ENCODE measurements around the gene CACNB4.

The CACNB4 gene

DNA sequence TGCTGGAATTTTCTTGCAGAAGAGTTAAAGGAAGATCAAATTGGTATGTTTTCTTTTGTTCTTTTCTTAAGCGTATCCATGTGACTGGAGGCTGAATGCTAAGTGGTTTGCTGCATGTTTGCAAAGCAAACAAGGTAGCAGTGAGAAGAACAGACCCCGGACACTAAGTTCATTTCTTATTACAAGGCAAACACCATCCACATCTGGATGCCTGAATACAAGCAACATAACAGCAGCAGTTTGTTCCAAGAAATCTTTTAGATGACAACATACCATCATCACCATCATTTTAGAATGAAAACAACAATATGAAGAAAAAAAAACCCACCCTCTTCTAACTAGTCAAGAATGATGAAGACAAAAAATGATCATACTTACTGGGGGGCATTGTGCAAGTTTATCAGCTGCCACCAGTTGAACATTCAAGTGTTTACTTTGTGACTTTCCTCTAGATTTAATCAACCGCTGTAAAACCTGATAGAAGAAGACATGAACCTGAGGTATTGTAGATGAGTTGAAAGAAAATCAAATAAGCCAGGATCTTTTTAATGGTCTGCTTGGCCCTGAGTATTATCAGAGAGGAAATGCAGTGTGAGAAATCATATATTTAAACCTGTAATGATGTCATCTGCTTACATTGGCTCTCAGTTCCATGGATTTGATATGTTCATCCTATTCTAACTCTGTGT lies 245.6 kb downstream of the CACNB4 start:
- H3K4me3 ChIP-seq (ENCODE audit: low read length), result no peak overlapping the region
- TF ChIP-seq, protein P1, sequence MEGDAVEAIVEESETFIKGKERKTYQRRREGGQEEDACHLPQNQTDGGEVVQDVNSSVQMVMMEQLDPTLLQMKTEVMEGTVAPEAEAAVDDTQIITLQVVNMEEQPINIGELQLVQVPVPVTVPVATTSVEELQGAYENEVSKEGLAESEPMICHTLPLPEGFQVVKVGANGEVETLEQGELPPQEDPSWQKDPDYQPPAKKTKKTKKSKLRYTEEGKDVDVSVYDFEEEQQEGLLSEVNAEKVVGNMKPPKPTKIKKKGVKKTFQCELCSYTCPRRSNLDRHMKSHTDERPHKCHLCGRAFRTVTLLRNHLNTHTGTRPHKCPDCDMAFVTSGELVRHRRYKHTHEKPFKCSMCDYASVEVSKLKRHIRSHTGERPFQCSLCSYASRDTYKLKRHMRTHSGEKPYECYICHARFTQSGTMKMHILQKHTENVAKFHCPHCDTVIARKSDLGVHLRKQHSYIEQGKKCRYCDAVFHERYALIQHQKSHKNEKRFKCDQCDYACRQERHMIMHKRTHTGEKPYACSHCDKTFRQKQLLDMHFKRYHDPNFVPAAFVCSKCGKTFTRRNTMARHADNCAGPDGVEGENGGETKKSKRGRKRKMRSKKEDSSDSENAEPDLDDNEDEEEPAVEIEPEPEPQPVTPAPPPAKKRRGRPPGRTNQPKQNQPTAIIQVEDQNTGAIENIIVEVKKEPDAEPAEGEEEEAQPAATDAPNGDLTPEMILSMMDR (conservative IDR thresholded peaks at IDR 0.05; ENCODE audit: low read length), result no peak
- DNase-seq (ENCODE audit: low read depth), result no peak

DNA sequence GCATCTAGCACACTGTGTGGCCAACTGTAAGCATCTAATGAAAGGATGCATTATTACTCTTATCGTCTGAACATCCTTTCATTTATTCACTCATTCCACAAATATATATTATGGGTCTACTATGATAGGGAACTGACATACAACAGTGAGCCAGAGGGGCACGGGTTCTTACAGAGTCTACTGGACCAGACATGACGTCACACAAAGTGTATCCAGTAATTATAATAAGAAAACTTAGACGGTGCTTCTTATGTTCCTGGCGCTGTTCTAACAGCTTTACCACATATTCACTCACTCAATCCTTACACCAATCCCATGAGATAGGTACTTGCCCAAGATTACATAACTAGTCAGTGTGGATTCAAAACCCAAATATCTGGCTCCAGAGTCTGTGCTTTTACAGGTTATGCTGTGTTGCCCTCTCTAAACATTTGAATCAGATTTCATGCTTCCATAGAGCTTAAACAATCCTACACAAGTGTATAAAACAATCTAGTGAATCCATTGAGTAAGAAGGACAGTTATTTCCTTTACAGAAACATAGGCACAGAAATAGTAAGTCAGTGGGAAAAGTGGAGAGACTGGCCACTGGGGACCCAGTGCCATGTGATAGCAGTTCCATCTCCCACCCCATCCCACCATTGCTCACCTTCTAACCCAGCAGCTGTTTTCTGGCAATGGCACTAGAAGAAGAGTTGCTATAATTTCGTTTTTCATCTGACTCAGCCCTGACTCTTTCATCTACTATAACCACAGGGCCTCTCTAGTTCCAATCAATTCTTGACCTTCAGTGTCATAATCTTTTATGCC lies 246.4 kb downstream of the CACNB4 start:
- H3K4me3 ChIP-seq (ENCODE audit: low read length), result no peak overlapping the region
- TF ChIP-seq, protein P1 (conservative IDR thresholded peaks at IDR 0.05; ENCODE audit: low read length), result no peak
- no peak for DNase-seq (ENCODE audit: low read depth)

DNA sequence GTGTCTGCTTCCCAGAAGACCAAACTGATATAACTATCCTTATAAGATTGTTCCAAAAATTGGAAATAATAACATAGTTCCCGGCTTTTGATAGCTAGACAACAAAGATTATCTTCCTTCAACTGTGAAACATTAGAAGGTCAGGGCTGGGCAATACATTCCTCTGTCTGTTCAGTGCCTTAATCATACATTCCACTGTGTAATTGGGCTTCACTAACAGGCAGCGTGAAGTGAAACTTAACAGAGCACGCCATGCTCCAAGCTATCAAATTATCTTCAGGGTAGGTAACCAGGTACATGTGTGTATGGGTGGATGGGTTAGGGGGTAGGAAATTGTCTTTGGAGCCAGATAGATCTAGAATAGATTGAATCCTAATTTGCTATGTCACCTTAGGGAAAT lies 247.1 kb downstream of the CACNB4 start:
- peak; percentile 6 for DNase-seq (ENCODE audit: low read depth)
- TF ChIP-seq, protein P1 (conservative IDR thresholded peaks at IDR 0.05; ENCODE audit: low read length), result no peak

GRCh38 chr2:151849413-151850010 lies 249.3 kb downstream of the CACNB4 start:
- H3K4me3 ChIP-seq (ENCODE audit: low read length), result no peak overlapping the region
- TF ChIP-seq, protein P1 (conservative IDR thresholded peaks at IDR 0.05; ENCODE audit: low read length), result no peak
- no peak for DNase-seq (ENCODE audit: low read depth)

More for the DNA sequence above, 247.1 kb downstream of the CACNB4 start:
- H3K4me3 ChIP-seq (ENCODE audit: low read length), result no peak overlapping the region

GRCh38 chr2:151845884-151846283 lies 253.0 kb downstream of the CACNB4 start:
- TF ChIP-seq, protein P1 (conservative IDR thresholded peaks at IDR 0.05; ENCODE audit: low read length), result no peak
- no peak overlapping the region for H3K4me3 ChIP-seq (ENCODE audit: low read length)
- no peak for DNase-seq (ENCODE audit: low read depth)

DNA sequence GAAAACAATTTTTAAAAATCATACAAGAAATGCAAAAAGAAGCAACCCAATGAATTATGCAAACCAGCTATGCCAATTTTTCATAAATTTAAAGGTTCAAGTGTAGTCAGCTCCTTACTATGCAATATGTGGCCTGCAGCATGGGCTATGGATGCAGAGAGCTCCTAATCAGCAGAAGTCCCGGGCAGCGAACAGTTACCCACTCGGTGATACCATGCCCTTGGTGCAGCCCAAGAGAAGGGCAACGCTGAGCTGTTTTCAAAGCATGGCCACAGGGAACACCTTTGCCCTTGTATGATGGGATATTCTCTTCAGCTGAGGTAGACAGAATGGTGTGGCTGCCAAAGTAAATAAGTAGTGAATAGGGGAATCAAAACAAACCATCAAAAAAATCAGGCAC lies 253.4 kb downstream of the CACNB4 start:
- TF ChIP-seq, protein P1 (conservative IDR thresholded peaks at IDR 0.05; ENCODE audit: low read length), result no peak
- no peak overlapping the region for H3K4me3 ChIP-seq (ENCODE audit: low read length)
- no peak for DNase-seq (ENCODE audit: low read depth)

Measured in AG10803 (cell line).